Cerebellar nuclear complex (tissue), 1 donor: ENCODE data around the gene CCL26.
"Not testable (repeated sequence)": the region's sequence is repeated elsewhere in the genome, so short reads cannot be mapped to it uniquely, and the experiment has no call there.

Source experiments
- DNase-seq, 2 experiments: peaks; one replicate each; lab custom pipeline; 2025; lab: John Stamatoyannopoulos, UW

The CCL26 gene

DNA sequence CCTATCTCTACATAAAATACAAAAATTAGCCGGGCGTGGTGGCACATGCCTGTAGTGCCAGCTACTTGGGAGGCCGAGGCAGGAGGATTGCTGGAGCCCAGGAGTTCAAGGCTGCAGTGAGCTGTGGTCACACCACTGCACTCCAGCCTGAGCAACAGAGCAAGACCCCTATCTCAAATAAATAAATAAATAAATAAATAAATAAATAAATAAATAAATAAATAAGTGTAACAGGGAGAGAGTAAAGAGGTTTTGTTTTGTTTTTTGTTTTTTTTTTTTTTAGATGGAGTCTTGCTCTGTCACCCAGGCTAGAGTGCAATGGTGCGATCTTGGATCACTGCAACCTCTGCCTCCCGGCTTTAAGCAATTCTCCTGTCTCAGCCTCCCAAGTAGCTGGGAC is 20.6 kb upstream of the CCL26 start:
- DNase-seq, result not testable (repeated sequence)

DNA sequence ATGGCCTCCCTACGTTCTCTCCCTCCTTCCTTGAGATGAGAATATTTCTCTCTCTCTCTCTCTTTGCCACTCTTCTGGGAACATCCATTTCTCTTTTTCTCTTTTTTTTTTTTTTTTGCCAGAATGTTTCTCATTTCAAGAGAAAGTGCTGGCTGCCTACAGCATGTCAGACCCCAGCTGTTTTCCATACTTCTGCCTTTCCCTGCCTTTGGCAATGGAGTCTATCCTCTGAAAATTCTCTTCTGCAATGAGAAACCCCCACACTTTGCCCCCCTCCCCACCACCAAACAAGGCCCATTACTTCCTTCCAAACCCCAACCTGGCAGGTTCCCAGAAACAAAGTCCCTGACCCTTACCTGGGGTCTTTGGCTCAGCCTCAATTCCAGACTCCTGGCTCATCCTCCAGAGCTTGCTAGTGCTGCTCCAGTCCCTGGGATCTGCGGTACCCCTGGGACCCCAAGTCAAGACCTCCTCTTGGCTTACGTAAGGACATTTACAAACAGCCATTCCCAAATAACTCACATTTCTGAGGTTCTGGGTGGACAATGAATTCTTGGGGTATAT is 17.4 kb upstream of the CCL26 start:
- DNase-seq, result no peak

DNA sequence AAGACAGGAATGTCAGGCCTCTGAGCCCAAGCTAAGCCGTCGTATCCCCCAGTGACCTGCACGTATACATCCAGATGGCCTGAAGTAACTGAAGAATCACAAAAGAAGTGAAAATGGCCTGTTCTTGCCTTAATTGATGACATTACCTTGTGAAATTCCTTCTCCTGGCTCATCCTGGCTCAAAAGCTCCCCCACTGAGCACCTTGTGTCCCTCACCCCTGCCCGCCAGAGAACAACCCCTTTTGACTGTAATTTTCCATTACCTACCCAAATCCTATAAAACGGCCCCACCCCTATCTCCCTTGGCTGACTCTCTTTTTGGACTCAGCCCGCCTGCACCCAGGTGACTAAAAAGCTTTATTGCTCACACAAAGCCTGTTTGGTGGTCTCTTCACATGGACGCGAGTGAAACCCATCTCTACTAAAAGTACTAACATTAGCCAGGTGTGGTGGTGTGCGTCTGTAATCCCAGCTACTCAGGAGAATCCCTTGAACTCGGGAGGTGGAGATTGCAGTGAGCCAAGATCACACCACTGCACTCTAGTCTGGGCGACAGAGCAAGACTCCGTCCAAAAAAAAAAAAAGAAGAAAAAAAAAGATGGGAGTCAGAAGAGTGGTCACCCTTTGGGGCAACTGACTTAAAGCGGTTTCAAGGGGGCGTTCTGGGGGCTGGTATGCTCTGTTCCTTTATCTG is 16.3 kb upstream of the CCL26 start:
- not testable (repeated sequence) for DNase-seq

DNA sequence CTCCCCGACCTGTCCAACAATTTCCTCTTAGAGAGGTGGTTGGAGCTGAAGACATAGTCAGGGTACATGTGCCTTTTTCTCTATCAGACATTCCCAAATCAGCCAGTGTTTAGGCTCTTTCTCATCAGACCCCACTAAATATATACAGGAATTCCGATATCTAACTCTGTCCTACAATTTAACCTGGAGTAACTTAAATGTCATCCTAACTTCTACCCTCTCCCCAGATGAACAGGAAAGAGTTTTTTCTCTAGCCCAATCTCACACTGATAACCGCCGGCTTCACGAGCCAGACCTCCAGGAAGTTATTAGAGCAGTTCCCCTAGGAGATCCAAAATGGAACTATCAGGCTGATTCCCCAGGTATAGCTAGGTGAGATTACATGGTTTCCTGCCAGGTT is 11.0 kb upstream of the CCL26 start:
- not testable (repeated sequence) for DNase-seq

DNA sequence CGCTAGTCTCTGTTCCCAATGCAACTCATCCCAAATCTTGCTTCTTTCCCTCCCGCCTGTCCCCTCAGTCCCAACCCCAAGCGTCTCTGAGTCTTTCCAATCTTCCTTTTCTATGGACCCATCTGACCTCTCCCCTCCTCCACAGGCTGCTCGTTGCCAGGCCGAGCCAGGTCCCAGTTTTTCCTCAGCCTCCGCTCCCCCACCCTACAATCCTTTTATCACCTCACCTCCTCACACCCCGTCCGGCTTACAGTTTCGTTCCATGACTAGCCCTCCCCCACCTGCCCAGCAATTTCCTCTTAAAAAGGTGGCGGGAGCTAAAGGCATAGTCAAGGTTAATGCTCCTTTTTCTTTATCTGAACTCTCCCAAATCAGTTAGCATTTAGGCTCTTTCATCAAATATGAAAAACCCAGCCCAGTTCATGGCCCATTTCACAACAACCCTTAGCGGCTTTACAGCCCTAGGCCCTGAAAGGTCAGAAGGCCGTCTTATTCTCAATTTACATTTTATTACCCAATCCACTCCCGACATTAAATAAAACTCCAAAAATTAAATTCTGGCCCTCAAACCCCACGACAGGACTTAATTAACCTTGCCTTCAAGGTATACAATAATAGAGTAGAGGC is 8.7 kb upstream of the CCL26 start:
- not testable (repeated sequence) for DNase-seq

DNA sequence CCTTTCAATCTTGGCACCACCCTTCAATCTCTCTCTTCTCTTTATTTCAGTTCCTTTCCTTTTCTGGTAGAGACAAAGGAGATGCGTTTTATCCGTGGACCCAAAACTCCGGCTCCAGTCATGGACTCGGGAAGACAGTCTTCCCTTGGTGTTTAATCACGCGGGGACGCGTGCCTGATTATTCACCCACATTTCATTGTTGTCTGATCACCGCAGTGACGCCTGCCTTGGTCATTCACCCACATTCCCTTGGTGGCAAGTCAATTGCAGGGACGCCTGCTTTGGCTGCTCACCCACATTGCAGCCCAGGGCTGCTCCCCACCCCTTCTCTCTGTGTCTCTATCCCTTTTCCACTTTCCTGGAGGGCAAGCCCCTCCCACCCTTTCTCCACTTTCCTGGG is 7.5 kb upstream of the CCL26 start:
- not testable (repeated sequence) for DNase-seq

DNA sequence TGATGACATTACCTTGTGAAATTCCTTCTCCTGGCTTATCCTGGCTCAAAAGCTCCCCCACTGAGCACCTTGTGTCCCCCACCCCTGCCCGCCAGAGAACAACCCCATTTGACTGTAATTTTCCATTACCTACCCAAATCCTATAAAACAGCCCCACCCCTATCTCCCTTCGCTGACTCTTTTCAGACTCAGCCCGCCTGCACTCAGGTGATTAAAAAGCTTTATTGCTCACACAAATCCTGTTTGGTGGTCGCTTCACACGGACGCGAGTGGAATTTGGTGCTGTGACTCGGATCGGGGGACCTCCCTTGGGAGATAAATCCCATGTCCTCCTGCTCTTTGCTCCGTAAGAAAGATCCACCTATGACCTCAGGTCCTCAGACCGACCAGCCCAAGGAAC is 7.0 kb upstream of the CCL26 start:
- not testable (repeated sequence) for DNase-seq

DNA sequence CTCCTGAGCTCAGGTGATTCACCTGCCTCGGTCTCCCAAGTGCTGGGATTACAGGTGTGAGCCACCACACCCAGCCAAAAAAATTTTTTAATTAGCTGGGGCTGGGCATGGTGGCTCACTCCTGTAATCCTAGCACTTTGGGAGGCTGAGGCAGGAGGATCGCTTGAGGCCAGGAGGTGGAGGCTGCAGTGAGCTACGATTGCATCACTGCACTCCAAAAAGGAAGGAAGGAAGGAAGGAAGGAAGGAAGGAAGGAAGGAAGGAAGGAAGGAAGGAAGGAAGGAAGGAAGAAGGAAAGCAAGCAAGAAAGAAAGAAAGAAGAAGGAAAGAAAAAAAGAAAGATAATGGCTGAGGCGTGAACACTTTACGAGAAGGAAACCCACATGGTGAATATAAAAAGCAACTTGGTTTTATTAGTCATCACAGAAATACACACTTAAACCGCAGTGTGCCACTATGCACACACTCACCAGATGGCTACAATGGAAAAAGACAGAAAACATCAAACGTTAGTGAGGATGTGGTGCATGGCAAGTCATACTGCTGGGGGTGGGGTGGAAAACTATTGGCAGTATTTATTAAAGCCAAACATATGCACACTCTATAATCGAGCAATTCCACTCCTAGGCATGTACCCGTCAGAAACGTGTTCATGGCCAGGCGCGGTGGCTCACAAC is 4.4 kb upstream of the CCL26 start:
- DNase-seq, result no peak

DNA sequence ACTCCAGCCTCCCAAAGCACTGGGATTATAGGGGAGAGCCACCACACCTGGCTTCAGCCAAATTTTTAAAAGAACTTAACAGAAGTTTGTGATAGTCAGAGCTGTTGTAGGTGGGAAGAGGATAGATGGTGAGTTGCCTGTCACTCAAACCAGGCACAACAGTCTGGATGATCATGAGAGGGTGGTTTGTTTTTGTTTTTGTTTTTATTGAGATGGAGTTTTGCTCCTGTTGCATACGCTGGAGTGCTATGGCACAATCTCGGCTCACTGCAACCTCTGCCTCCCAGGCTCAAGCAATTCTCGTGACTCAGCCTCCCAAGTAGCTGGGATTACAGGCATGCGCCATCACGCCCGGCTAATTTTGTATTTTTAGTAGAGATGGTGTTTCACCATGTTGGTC is 1.9 kb upstream of the CCL26 start:
- DNase-seq, result not testable (repeated sequence)

DNA sequence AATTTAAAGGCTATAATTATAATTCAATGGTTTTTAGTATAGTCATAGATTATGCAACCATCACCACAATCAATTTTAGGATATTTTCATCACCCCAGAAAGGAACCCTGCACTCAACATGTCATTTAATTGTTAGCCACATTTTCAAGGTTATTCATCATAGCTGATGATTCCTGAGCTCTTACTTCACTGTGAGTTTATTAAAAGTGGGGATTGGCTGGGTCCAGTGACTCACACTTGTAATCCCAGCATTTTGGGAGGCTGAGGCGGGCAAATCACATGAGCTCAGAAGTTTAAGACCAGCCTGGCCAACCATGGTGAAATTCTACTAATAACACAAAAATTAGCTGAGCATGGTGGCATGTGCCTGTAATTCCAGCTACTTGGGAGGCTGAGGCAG is 787 bp downstream of the CCL26 start:
- DNase-seq, result no peak

DNA sequence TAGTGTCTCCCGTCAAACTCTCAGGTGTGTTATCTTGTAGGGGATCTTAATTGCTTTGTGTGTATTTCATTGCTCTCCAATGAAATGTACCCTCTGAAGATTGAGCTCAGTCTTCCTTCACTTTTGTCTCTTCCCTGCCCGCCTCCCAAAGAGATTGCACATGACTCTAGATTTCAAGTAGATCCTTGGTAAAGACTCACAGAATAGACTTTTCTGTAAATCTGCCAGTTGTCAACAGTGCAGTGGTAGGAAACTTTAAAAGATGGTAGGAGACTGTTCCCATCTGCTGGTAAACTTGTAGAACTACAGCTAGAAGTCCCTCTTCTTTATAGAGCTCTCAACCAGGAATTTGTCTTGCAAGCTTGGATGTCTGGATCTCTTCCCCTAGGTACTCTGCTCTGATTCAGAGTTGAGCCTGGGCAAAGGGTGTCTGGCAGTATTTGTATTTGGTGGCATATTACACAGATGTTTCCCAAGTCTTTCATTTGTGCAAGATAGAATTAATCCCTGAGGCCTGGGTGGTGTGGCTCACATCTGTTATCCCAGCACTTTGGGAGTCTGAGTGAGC is 9.6 kb downstream of the CCL26 start:
- no peak for DNase-seq

DNA sequence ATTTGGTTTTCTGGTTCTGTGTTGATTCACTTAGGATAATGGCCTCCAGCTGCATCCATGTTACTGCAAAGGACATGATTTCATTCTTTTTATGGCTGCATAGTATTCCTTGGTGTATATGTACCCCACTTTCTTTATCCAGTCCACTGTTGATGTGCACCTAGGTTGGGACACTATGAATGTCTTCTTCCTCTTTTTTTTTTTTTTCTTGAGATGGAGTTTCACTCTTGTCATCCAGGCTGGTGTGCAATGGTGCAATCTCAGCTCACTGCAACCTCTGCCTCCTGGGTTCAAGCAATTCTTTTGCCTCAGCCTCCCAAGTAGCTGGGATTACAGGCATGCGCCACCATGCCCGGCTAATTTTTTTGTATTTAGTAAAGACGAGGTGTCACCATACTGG is 10.2 kb downstream of the CCL26 start:
- not testable (repeated sequence) for DNase-seq

DNA sequence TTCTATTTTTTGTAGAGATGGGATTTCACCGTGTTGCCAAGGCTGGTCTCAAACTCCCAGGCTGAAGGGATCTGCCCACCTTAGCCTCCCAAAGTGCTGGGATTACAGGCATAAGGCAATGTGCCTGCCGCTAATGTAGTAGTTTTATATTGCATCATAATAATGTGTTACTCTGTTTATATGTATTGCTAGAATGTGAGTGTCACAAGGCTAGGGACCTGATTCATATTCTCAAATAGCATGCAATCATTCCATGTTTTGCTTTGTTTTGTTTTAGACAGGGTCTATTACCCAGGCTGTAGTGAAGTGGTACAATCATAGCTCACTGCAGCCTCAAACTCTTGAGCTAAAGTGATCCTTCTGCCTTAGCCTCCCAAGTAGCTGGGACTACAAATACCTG is 13.5 kb downstream of the CCL26 start:
- no peak for DNase-seq

DNA sequence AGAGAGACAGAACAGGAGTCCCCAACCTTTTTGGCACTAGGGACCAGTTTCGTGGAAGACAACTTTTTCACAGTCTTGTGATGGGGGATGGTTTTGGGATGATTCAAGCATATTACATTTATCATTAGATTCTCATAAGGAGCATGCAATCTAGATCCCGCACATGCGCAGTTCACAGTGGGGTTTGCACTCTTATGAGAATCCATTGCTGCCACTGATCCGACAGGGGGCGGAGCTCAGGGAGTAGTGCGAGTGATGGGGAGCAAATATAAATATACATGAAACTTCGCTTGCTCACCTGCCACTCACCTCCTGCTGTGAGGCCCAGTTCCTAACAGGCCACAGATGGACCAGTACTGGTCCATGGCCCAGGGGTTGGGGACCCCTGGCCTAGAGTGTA is 14.2 kb downstream of the CCL26 start:
- DNase-seq, result no peak

DNA sequence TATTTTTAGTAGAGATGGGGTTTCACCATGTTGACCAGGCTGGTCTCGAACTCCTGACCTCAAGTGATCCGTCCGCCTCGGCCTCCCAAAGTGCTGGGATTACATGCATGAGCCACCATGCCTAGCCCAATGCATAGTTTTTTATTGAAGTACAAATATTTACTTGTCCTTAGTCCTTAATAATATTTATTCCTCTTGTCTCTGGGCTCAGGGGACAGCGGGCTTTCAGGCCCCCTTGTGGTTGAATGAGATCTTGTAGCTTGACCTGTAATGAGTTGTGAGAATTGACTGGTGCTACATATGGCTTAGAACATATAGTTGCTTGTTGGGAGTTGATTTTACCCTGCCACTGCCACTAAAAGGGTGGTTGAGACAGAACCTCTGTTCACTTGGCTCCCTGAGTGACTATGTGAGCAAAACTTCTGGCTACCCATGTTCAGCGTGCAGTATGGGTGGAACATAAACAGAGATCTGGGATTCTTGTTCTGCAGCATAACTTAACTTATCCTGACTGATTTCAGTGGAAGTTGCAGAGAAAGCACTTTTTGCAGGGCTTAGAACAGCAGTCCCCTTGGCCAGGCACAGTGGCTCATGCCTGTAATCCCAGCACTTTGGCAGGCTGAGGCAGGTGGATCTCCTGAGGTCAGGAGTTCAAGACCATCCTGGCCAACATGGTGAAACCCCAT is 14.9 kb downstream of the CCL26 start:
- no peak for DNase-seq

DNA sequence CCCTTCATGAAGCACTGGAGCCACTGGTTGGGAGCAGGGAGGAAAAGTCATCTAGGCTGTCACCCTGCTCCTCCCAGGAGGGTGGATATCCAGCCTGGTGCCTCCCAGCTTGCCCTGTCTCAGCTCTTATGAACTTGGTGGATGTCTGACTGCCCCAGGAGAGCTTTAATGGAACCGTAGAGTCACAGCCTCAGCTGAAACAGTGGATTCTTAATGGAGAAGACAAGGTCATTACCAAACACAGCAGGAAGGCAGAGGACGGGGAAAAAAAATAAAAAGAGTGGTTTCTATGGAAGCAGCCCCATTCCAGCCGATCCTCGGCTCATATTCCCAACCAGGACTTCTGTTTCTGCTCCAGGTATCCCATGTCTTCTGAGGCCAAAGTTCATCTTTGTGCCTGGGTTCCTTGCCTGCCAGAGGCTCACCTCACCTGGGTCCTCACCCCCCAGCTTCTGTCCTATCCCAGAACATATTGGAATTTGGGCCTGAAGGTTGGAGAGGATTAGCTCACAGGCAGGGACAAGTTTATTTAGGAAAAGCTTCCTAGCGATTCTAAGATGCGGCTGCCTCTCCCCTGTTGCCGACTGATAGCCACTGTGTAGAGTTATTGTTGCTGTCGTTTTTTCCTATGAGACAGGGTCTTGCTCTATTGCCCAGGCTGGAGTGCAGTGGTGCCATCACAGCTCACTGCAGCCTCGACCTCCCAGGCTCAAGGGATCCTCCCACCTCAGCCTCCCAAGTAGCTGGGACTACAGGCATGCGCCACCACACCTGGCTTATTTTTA is 15.6 kb downstream of the CCL26 start:
- no peak for DNase-seq

DNA sequence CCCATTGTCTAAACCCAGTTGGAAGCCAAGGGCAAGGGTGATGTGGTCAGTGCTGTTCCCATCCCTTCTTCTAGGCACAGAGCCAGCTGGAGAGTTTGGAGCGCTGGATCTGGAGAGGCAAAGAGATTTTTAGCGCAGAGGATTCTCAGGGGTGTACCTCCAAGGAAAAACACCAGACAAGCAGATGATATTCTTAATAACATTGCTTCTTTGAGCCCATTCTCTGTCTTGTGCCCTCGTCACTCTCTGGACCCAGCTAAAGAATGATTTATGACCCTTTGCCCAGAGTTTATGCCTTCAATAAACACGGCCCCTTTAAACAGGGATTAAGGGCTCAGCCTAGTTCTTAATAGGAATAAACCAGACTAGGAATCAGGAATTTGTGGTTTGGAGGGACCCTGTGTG is 28.6 kb downstream of the CCL26 start:
- DNase-seq, result no peak

DNA sequence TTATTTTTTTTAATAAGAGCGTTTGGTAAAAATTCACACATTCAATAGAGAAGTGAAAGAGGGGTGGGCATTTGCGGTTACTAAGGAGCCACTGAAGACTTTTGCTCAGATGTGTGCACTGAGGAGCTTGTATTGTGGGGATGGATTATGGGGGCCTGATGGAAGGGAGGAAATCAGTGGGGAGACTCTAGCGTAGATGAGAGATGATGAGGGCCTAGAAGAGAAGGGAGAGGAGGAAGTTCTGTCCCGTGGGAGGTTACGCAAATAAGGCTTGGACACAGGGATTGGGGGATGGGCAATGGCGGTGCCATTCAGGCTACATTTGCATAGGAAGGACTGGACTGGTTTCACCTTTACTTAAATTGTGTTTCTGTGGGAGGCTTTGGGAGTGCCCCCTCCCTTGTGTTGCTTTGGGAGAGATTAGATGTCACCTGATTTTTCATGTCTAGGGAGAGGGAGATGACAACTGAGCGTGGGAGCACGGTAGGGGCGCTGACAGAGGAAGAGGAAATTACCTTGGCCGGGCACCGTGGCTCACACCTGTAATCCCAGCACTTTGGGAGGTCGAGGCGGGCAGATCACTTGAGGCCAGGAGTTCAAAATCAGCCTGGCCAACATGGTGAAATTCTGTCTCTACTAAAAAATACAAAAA is 31.0 kb downstream of the CCL26 start:
- DNase-seq, result no peak

DNA sequence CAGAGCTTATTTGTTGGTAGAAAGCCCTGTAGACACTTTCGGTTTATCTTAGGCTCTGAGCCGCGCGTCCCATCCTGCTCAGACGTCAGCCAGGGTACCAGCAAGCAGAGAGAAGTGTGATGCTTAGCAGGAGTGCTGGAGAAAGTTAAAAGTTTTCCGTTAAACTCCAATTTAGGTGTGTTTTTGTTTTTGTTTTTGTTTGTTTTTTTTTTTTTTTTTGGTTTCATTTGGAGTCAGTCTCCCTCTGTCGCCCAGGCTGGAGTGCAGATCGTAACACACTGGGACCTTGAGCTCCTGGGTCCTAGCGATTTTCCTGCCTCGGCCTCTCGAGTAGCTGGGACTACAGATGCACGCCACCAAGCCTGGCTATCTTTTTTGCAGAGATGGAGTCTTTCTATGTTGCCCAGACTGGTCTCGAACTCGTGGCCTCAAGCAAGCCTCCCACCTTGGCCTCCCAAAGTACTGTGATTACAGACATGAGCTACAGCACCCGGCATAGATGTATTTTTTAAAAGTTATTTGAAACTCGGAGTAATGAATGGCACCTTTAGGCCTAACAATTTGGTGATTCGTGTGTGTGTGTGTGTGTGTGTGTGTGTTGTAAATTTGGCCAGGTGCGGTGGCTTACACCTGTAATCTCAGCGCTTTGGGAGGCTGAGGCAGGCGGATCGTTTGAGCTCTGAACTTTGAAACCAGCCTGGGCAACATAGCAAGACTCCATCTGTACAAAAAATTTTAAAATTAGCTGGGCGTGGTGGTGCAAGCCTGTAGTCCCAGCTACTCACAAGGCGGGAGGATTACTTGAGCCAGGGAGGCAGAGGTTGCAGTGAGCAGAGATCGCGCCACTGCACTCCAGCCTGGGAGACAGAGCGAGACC is 32.0 kb downstream of the CCL26 start:
- DNase-seq, result no peak
